ENCODE data around the gene COPS9. TPM values are rescaled to one million over a fixed set of nuclear protein-coding genes. Genes with fewer than 3 reads are reported as not detected.

The COPS9 gene
- total and polyA plus RNA-seq, 12 donors, result 63.7 to 469 (median 152) TPM

GRCh38 chr2:240114233-240114632 is 21.9 kb downstream of the COPS9 start:
- Histone ChIP-seq H3K27ac (no peak overlapping the region), H3K36me3 (replicated peaks in 1 of 2) (no peaks in the 10 kb centered on the region), H3K4me3 (no peak overlapping the region), H3K4me1 (replicated peaks in 1 of 2) (no peaks in the 10 kb centered on the region), H3K27me3 (no peaks in the 10 kb centered on the region), H3K9me3 (replicated peaks in 1 of 3) (peaks cover 0 to 6% (median 0%) of the 10 kb centered on the region in 3 donors)
- DNase-seq, result no peak
- intact Hi-C loops (cut with DNase I), result no loop called here
- WGBS, 4 donors, result 70 to 74% (median 74%) methylated on average over 6 of the region's 6 CpGs
- TF ChIP-seq POLR2A (IDR thresholded peaks at IDR 0.05), result no peak
- no peak for TF ChIP-seq CTCF (IDR thresholded peaks at IDR 0.05)

DNA sequence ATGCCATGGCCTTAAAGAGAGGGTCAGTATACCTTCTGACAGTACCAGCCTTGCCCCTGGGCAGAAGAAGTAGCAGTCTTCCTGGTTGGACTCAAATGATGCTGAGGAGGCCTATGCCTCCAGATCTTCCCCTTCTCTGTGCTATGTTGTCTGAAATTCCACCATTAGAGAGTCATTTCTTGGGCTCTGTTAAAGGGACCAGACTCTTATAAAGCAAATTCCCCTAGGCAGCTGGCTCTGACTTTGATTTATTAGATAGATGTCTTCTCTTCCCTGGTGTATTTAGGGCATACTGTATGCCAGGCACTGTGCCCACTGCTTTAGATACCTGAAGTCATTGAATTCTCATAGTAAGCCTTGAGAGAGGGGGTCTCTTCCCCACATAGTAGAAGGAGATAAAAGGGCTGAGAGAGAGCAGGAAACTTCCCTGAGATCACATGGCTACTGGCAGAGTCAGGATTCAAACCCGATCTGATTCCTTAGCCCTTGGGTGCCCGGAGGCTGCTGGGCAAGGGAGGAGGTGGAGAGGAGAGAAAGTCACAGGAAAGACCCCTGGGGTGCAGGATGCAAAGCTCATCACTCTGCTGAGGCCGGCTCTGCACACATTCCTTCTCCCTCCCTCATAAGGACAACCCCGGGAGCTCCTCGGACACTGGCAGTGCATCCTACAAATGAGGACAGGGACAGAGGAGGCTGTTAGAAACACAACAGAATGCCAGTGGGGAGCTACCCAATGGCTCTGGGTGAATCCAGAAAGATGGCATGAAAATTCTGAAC is 23.0 kb downstream of the COPS9 start:
- intact Hi-C loops (cut with DNase I), result no loop called here
- H3K9me3 ChIP-seq (replicated peaks in 1 of 3), result peaks cover 0 to 6% (median 0%) of the 10 kb centered on the region in 3 donors
- no peak for DNase-seq
- TF ChIP-seq CTCF (IDR thresholded peaks at IDR 0.05) (no peak), POLR2A (IDR thresholded peaks at IDR 0.05) (no peak)
- H3K4me3 ChIP-seq, result no peak overlapping the region
- WGBS, 4 donors, result 21 to 36% (median 29%) methylated on average over 5 of the region's 5 CpGs
- H3K27ac ChIP-seq, result no peak overlapping the region
- no peaks in the 10 kb centered on the region for H3K36me3 ChIP-seq (replicated peaks in 1 of 2)
- no peaks in the 10 kb centered on the region for H3K4me1 ChIP-seq (replicated peaks in 1 of 2)
- no peaks in the 10 kb centered on the region for H3K27me3 ChIP-seq

- H3K36me3 ChIP-seq (replicated peaks in 1 of 2), result no peaks in the 10 kb centered on the region
- intact Hi-C loops (cut with DNase I), result no loop called here
- no peaks in the 10 kb centered on the region for H3K27me3 ChIP-seq
- H3K9me3 ChIP-seq (replicated peaks in 1 of 3), result peaks cover 0 to 6% (median 0%) of the 10 kb centered on the region in 3 donors
- H3K4me3 ChIP-seq, result no peak overlapping the region
- H3K4me1 ChIP-seq (replicated peaks in 1 of 2), result no peaks in the 10 kb centered on the region
- 46 to 56% (median 53%) methylated on average over 10 of the region's 10 CpGs for WGBS, 4 donors
- no peak overlapping the region for H3K27ac ChIP-seq
- TF ChIP-seq CTCF (IDR thresholded peaks at IDR 0.05), result no peak
- TF ChIP-seq POLR2A (IDR thresholded peaks at IDR 0.05), result no peak
- DNase-seq, result peak in 1 of 7 donors; percentile 19
These were observed 24.9 kb downstream of the COPS9 start for GRCh38 chr2:240111253-240111652.

DNA sequence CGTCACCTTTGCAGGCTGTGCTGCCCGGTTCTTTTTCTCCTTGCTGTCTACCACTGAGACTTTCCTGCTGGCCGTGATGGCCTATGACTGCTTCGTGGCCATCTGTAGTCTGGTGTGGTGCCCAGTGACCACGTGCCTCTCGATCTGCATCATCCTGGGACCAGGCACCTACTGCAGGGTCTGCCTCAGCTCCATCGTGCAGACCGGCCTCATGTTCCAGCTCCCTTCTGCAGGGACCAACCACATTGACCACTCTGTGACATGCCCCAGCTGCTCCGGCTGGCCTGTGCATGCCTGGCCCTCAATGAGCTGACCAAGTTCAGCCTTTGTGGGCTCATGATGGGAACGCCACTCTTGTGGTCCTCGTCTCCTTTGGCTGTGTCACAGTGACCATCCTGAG is 26.7 kb downstream of the COPS9 start:
- DNase-seq, result no peak
- no peak overlapping the region for H3K4me3 ChIP-seq
- intact Hi-C loops (cut with DNase I), result no loop called here
- H3K27me3 ChIP-seq, result no peaks in the 10 kb centered on the region
- WGBS, 4 donors, result 68 to 80% (median 72%) methylated on average over 9 to 11 of the region's 11 CpGs
- TF ChIP-seq CTCF (IDR thresholded peaks at IDR 0.05), result no peak
- TF ChIP-seq POLR2A (IDR thresholded peaks at IDR 0.05), result no peak
- H3K4me1 ChIP-seq (replicated peaks in 1 of 2), result no peaks in the 10 kb centered on the region
- H3K27ac ChIP-seq, result no peak overlapping the region
- H3K36me3 ChIP-seq (replicated peaks in 1 of 2), result no peaks in the 10 kb centered on the region
- no peaks in the 10 kb centered on the region for H3K9me3 ChIP-seq (replicated peaks in 1 of 3)
